HG02970 (cell line): ENCODE results near the gene MIER2.
A peak's percentile ranks its signal among the peaks of the same experiment; 100 is the strongest.
"Not testable (repeated sequence)": the region's sequence is repeated elsewhere in the genome, so short reads cannot be mapped to it uniquely, and the experiment has no call there.

Source experiments
- ATAC-seq: cut with Tn5 transposase; IDR thresholded peaks from one replicate; pipeline ENCODE4 v1.9.1; 2021; ENCODE audit warnings: mild to moderate bottlenecking, moderate library complexity, moderate number of reproducible peaks; ENCODE audit not compliant: unreplicated experiment, low FRiP score

The MIER2 gene, protein sequence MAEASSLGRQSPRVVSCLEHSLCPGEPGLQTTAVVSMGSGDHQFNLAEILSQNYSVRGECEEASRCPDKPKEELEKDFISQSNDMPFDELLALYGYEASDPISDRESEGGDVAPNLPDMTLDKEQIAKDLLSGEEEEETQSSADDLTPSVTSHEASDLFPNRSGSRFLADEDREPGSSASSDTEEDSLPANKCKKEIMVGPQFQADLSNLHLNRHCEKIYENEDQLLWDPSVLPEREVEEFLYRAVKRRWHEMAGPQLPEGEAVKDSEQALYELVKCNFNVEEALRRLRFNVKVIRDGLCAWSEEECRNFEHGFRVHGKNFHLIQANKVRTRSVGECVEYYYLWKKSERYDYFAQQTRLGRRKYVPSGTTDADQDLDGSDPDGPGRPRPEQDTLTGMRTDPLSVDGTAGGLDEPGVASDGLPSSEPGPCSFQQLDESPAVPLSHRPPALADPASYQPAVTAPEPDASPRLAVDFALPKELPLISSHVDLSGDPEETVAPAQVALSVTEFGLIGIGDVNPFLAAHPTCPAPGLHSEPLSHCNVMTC

GRCh38 chr19:344625-345319 is at the start of gene MIER2:
TSS of gene MIER2 (minus strand) at chr19:344796. CDS start at chr19:344782, 14 bp downstream.
- ATAC-seq: peak; percentile 78

DNA sequence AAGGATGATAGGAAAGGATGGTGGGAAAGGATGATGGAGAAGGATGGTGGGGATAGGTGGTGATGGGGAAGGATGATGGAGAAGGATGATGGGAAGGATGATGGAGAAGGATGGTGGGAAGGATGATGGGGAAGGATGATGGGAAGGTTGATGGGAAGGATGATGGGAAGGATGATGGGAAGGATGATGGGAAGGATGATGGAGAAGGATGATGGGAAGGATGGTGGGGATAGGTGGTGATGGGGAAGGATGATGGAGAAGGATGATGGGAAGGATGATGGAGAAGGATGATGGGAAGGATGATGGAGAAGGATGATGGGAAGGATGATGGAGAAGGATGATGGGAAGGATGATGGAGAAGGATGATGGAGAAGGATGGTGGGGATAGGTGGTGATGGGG is 49.0 kb upstream of the MIER2 start:
- not testable (repeated sequence) for ATAC-seq

DNA sequence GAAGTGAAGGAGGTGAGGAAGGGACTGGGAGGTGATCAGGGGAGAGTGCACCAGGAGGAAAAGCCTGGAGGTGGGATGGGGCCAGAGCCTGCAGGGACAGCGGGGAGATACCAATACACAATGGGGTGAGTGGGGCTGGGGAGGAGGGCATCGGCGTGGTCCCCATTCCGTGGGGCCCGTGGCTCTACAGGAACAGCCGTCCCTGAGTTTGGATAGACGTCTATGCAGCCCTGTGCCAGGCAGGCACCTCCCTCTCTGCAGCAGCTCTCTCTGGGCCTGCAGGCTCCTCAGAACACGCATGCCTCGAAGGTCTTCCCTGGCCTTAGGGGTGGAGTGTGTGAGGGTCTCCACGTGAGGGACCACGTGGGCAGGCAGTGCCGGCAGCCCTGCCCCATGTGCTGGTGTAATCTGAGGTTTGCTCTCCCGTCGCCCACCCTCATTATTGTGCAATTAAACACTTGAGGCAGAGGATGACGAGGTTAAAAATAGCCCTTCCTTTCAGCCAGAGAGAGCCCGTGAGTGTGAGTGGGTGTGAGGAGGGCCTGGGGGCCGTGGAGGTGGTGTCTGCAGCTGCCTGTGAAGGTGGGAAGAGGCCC is 47.9 kb upstream of the MIER2 start:
- no peak for ATAC-seq

DNA sequence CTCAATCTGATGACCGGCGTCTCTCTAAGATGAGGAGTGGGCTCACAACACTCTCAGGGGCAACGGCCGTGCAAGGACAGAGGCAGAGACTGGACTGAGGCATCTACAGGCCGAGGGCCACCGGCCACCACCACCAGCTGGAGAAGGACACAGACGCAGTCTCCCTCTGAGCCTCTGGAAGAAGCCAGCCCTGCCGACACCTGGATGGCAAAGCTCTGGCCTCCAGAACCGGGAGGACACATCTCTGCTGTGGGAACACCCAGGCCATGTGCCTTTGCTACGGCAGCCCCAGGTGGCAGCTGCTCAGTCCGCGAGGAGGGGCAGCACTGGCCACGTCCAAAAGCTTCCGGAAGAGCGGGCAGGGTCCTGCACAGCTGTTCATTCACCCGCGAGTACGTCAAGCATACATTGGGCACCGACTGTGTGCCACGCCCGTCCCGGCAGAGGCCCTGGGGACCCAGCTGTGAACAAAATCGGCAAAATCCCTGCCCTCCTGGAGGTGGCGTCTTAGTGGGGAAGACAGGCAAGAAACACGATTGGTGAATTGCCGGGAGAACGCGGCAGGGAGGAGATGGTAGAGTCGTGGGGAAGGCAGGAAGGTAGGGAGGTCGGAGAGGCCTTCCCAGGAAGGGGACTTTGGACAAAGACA is 47.3 kb upstream of the MIER2 start:
- no peak for ATAC-seq

DNA sequence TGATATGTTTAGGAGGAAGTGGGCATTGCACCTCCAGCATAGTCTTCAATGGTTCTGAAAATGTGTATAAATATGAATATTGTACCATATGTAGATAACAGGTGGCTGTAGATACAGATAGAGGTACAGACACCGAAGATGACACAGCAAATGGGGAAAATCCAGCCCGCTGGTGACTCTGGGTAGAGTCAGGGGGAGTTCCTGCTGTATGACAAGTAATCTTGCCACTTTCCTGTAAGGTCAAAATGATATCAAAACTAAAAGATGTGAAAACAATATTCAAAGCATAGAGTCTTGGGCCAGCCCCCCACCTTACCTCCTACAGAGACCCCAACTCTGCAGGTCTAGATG is 46.6 kb upstream of the MIER2 start:
- no peak for ATAC-seq

- ATAC-seq: no peak
Measured at GRCh38 chr19:390386-391206, 46.0 kb upstream of the MIER2 start.

DNA sequence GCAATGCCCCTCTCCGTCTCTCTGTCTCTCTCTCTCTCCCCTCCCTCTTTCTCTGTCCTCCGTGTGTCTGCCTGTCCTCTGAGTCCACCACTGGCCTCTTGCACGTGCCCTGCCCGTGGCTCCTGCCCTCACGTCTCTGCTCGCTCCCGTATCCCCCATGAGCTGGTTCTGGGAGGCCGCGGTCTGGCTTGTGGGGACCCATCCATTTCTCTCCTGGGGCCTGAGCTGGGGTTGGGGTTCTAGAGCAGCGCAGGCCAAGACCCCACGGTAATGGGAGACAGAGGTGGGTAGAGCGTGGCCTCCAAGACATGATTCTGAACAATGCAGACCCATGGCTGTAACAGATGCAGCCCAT is 45.3 kb upstream of the MIER2 start:
- no peak for ATAC-seq

DNA sequence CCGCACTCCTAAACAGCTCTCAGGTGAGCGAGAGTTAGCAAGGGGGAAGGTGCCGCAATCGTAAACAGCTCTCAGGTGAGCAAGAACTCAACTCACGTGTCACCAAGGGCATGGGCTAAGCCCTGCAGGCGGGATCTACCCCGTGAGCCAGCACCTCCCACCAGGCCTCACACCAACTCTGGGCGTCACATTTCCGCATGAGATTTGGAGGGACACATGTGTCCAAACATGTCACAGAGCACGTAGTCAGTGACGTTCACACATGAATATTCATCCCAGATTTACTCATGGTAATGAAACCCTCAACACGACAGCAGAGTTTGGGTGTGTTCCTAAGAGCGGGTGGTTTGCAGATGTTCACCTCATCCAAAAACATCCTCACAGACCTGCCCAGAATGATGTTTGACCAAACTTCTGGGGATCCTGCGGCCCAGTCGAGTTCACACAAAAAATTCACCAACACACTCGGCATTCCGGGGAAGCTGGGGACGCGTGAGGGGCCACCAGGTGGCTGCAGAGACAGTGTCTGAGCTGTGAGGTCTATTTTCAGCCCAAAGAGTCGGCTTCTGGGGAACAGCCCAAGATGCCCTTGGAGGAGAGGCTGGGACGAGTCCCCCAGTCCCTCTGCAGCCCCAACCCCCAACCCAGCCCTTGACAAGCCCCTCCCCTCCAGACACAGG is 44.8 kb upstream of the MIER2 start:
- no peak for ATAC-seq

GRCh38 chr19:388691-389090 is 44.1 kb upstream of the MIER2 start:
- no peak for ATAC-seq

GRCh38 chr19:387777-388176 is 43.2 kb upstream of the MIER2 start:
- ATAC-seq: no peak

DNA sequence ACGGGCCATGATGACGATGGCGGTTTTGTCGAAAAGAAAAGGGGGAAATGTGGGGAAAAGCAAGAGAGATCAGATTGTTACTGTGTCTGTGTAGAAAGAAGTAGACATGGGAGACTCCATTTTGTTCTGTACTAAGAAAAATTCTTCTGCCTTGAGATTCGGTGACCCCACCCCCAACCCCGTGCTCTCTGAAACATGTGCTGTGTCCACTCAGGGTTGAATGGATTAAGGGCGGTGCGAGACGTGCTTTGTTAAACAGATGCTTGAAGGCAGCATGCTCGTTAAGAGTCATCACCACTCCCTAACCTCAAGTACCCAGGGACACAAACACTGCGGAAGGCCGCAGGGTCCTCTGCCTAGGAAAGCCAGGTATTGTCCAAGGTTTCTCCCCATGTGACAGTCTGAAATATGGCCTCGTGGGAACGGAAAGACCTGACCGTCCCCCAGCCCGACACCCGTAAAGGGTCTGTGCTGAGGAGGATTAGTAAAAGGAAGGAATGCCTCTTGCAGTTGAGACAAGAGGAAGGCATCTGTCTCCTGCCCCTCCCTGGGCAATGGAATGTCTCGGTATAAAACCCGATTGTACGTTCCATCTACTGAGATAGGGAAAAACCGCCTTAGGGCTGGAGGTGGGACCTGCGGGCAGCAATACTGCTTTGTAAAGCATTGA is 42.2 kb upstream of the MIER2 start:
- ATAC-seq: not testable (repeated sequence)

DNA sequence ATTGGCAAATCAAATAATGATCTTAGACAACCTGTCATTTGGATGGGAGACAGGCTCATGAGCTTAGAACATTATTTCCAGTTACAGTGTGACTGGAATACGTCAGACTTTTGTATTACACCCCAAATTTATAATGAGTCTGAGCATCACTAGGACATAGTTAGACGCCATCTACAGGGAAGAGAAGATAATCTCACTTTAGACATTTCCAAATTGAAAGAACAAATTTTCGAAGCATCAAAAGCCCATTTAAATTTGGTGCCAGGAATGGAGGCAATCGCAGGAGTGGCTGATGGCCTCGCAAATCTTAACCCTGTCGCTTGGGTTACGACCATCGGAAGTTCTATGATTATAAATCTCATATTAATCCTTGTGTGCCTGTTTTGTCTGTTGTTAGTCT is 41.6 kb upstream of the MIER2 start:
- not testable (repeated sequence) for ATAC-seq

DNA sequence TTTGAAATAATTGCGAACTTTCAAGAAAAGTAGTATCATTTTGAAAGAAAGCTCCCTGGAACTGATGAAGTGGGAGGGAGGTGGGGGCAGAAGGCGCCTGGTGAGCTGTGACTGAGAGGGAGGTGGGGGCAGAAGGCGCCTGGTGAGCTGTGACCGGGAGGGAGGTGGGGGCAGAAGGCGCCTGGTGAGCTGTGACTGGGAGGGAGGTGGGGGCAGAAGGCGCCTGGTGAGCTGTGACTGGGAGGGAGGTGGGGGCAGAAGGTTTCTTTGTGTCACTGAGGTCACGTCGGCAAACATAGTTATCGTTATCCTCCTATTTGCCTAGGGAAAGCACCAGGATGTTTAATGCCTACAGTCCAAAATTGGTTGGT is 40.2 kb upstream of the MIER2 start:
- ATAC-seq: no peak

- ATAC-seq: no peak
Measured at GRCh38 chr19:383922-384798, 39.6 kb upstream of the MIER2 start.

DNA sequence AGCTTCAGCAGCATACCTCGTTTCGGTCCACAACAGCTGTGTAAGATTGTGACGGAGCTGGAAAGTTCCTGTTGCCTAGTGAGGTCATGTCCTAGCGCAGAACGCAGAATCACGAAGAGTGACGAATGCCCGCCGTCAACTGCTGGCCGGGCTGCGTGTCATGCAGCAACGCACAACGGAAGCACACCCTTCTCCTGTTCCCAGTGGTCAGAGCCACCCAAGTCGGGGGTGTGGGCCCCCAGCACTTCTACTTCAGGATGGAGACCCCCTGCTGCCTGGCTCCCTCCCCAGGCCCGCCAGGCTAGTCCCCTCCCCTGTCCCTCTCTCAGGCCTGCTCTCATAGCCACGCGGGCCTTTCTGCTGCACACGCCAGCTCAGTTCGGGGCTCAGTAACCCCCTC is 38.4 kb upstream of the MIER2 start:
- ATAC-seq: no peak

GRCh38 chr19:382578-382977 is 38.0 kb upstream of the MIER2 start:
- not testable (repeated sequence) for ATAC-seq

DNA sequence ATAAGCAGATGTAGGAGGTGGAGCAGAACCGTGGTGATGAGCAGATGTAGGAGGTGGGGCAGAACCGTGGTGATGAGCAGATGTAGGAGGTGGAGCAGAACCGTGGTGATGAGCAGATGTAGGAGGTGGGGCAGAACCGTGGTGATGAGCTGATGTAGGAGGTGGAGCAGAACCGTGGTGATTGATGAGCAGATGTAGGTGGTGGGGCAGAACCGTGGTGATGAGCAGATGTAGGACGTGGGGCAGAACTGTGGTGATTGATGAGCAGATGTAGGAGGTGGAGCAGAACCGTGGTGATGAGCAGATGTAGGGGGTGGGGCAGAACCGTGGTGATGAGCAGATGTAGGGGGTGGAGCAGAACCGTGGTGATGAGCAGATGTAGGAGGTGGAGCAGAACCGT is 37.3 kb upstream of the MIER2 start:
- not testable (repeated sequence) for ATAC-seq

DNA sequence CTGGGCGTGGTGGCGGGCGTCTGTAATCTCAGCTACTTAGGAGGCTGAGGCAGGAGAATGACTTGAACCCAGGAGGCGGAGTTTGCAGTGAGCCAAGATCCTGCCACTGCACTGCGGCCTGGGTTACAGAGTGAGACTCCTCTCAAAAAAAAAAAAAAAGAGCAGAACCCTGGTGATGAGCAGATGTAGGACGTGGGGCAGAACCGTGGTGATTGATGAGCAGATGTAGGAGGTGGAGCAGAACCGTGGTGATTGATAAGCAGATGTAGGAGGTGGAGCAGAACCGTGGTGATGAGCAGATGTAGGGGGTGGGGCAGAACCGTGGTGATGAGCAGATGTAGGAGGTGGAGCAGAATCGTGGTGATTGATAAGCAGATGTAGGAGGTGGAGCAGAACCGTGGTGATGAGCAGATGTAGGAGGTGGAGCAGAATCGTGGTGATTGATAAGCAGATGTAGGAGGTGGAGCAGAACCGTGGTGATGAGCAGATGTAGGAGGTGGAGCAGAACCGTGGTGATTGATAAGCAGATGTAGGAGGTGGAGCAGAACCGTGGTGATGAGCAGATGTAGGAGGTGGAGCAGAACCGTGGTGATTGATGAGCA is 36.1 kb upstream of the MIER2 start:
- ATAC-seq: not testable (repeated sequence)
